GM13976 (cell line): Measurements from ENCODE around the gene ZKSCAN4.

Experiments used
- DNase-seq: peaks from one replicate; pipeline ENCODE4 v3.0.0; 2012; ENCODE audit warnings: low spot score
- in situ Hi-C: fragments of 300-500 bp; cut with MboI; formaldehyde crosslinking; loops from one replicate; pipeline ENCODE4 v1.12.0; 2022; ENCODE audit warnings: low sequenced_read_pairs, mixed read lengths, inconsistent platforms; ENCODE audit not compliant: unreplicated experiment
- TF ChIP-seq, protein P1 (sequence below): IDR thresholded peaks from 2 replicates; pipeline ENCODE4 v1.5.1; 2012; ENCODE audit warnings: borderline replicate concordance, mild to moderate bottlenecking; ENCODE audit not compliant: insufficient read depth; ENCODE audit errors: extremely low read depth, missing control alignments, control extremely low read depth

ZKSCAN4 gene

GRCh38 chr6:28205879-28206278 is 46.2 kb downstream of the ZKSCAN4 start:
- TF ChIP-seq, protein P1, sequence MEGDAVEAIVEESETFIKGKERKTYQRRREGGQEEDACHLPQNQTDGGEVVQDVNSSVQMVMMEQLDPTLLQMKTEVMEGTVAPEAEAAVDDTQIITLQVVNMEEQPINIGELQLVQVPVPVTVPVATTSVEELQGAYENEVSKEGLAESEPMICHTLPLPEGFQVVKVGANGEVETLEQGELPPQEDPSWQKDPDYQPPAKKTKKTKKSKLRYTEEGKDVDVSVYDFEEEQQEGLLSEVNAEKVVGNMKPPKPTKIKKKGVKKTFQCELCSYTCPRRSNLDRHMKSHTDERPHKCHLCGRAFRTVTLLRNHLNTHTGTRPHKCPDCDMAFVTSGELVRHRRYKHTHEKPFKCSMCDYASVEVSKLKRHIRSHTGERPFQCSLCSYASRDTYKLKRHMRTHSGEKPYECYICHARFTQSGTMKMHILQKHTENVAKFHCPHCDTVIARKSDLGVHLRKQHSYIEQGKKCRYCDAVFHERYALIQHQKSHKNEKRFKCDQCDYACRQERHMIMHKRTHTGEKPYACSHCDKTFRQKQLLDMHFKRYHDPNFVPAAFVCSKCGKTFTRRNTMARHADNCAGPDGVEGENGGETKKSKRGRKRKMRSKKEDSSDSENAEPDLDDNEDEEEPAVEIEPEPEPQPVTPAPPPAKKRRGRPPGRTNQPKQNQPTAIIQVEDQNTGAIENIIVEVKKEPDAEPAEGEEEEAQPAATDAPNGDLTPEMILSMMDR: no peak
- DNase-seq: no peak
- in situ Hi-C loops: no loop called here

GRCh38 chr6:28203201-28203600 is 48.9 kb downstream of the ZKSCAN4 start:
- DNase-seq: no peak
- in situ Hi-C loops: no loop called here
- TF ChIP-seq, protein P1: no peak

- no peak for DNase-seq
- in situ Hi-C loops: no loop called here
- TF ChIP-seq, protein P1: no peak
Measured at GRCh38 chr6:28200020-28200419, 52.0 kb downstream of the ZKSCAN4 start.
